GM12891 (cell line): ENCODE measurements around the gene LMO7.

ENCODE experiments used
- DNase-seq: peaks from one replicate; pipeline ENCODE4 v3.0.0; 2011; ENCODE audit warnings: low spot score; ENCODE audit not compliant: insufficient read length
- FAIRE-seq: peaks from 2 replicates; lab custom pipeline; 2011; peaks lifted over from hg19 to GRCh38; lab: Jason Lieb, UNC
- PAX5 ChIP-seq: IDR thresholded peaks from 2 replicates; pipeline ENCODE4 v1.6.1; 2011; ENCODE audit warnings: low read length, moderate library complexity, mild to moderate bottlenecking; ENCODE audit not compliant: insufficient read depth, severe bottlenecking
- POLR2A ChIP-seq: IDR thresholded peaks from 2 replicates; pipeline ENCODE4 v1.6.1; 2011; ENCODE audit warnings: low read depth, low read length, control low read depth
- POLR2AphosphoS5 ChIP-seq: IDR thresholded peaks from 2 replicates; pipeline ENCODE4 v1.6.1; 2011; ENCODE audit warnings: low read depth, low read length, control low read depth
- POU2F2 ChIP-seq: IDR thresholded peaks from 2 replicates; pipeline ENCODE4 v1.6.1; 2011; ENCODE audit warnings: low read depth, mild to moderate bottlenecking, control low read depth, low read length, moderate library complexity
- SPI1 ChIP-seq: IDR thresholded peaks from 2 replicates; pipeline ENCODE4 v1.6.1; 2011; ENCODE audit warnings: low read depth, low read length, control low read depth
- TAF1 ChIP-seq: IDR thresholded peaks from 2 replicates; pipeline ENCODE4 v1.6.1; 2011; ENCODE audit warnings: low read depth, low read length, control low read depth

LMO7 gene

DNA sequence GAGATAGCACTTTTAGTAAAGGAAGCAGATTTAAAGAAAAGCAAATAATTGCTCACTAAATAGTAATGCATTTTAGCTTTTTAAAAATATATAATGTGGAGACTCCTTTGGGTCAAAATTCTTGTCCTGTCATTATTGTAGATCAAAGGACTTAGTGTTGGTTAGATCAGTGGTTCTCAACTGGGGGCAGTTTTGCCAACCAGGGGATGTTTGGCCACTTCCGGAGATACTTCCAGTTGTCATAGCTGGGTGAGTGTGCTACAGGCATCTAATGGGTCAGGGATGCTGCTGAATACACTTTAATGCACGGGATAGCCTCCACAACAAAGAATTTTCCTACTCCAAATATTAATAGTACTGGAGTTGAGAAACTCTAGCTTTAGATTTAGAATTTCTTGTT, 126.8 kb downstream of the LMO7 start:
- TF ChIP-seq SPI1: no peak
- TF ChIP-seq TAF1: no peak
- no peak for TF ChIP-seq PAX5
- no peak for TF ChIP-seq POU2F2
- TF ChIP-seq POLR2A: no peak
- TF ChIP-seq POLR2AphosphoS5: no peak
- FAIRE-seq: peak; percentile 63
- no peak for DNase-seq

GRCh38 chr13:75763512-75763911, 127.4 kb downstream of the LMO7 start:
- FAIRE-seq: peak; percentile 88
- TF ChIP-seq PAX5 (no peak), TAF1 (no peak), SPI1 (no peak), POLR2AphosphoS5 (no peak), POLR2A (no peak), POU2F2 (no peak)
- no peak for DNase-seq

GRCh38 chr13:75764251-75764925, 128.3 kb downstream of the LMO7 start:
- FAIRE-seq: no peak
- DNase-seq: no peak
- TF ChIP-seq SPI1: no peak
- TF ChIP-seq PAX5: no peak
- TF ChIP-seq POLR2A: no peak
- TF ChIP-seq POLR2AphosphoS5: no peak
- no peak for TF ChIP-seq POU2F2
- TF ChIP-seq TAF1: no peak

GRCh38 chr13:75764926-75765310, 128.8 kb downstream of the LMO7 start:
- TF ChIP-seq POLR2AphosphoS5 (no peak), POLR2A (no peak), POU2F2 (no peak), PAX5 (no peak), TAF1 (no peak), SPI1 (no peak)
- no peak for DNase-seq
- no peak for FAIRE-seq

GRCh38 chr13:75766636-75767035, 130.5 kb downstream of the LMO7 start:
- TF ChIP-seq POU2F2 (no peak), POLR2AphosphoS5 (no peak)
- FAIRE-seq (no peak), DNase-seq (no peak)

DNA sequence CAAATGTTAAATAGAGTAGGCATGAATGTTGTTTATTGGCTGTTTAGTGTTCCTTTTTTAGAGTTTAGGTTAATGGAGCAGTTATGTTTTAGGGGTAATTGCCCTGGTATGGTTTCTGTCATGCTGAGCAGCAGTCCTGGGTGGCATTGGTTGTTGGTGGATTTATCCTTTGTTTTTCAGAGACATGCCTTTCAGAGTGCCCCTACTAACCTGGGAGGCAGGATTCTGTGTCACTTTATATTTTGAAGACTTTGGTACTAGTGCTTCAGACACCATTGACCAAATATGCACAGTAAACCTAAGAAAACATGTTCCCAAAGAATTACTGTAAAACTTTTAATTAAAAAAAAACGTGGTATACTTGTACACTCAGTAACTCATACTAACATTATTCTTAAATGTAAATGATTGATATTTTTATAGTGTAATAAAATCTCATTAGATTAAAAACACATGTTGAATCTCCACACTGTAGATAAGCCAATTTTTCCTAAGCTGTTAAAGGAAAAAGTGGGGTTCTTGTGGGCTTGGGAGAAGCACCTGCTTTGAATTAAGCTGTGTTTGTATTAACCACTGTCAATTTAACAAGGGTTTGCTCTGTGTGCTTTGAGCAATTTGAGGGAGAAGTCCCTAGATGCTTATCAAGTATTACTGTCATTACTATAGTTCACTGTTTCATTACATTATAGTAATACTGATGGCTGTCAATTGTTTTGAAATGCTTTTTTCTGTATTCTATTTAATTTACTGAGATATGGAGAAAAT, 133.2 kb downstream of the LMO7 start:
- DNase-seq (no peak), FAIRE-seq (no peak)
- TF ChIP-seq POLR2A (no peak), PAX5 (no peak), POU2F2 (no peak), SPI1 (no peak), POLR2AphosphoS5 (no peak), TAF1 (no peak)

DNA sequence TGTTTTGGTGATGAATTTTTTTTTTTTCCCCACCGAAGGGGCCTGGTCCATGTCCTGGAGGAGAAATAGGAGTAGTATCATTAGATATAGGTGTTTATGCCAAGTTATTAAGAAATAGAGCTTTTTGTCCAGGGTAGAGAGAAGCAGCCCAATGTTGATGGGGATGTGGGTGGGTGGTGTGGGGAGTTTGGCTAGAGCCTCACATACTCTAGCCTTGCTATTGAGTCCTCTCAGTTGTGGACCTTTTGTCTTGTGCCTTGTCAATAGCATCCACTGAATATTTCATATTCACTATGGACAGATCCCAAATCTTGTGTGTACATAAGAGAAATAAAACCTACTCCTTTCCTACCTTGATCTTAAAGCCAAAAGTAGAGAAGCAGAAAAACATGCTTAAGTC, 134.0 kb downstream of the LMO7 start:
- FAIRE-seq: no peak

DNA sequence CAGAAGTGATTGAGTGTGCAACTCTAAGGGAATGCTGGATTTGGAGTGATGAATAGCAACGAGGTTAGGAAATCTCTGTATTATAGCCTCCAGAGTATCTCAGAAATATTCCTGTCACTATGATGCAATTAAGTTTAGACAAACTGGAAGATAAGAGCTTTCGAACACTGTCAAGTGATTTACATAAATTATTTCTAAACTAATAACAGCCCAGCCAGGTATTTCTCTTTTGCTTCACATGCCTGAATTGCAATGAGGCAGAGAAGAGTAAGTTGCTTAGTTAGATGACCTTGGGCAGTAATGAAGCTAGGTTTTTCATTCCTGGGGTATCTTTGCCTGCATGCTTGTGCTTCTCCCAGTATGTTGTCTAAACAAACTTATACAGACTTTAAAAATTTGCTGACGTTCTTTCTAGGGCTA, 134.5 kb downstream of the LMO7 start:
- no peak for FAIRE-seq
- TF ChIP-seq POLR2A (no peak), POU2F2 (no peak), POLR2AphosphoS5 (no peak), TAF1 (no peak), SPI1 (no peak), PAX5 (no peak)
- no peak for DNase-seq

More for the DNA sequence above, 134.0 kb downstream of the LMO7 start:
- TF ChIP-seq PAX5 (no peak), POU2F2 (no peak), POLR2AphosphoS5 (no peak), TAF1 (no peak), SPI1 (no peak), POLR2A (no peak)
- no peak for DNase-seq

DNA sequence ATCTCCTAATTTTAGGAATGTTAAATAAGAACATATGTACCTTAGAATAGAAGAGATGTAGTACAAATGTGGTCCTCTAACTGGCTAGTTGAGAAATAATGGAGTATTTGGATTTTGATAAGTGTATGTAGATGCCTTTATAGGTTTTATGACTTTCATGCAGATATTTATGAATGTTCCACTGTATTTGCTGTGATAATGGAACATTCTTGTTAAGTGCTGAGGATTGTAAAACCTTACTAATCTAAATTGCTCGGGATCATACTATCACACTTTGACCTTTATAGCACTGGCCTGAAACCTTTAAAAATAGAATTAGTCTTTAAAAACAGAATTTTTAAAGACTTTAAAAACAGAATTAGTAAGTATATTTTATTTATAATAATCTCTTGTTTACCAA, 135.1 kb downstream of the LMO7 start:
- FAIRE-seq (no peak), DNase-seq (no peak)
- TF ChIP-seq TAF1 (no peak), SPI1 (no peak), POU2F2 (no peak), POLR2AphosphoS5 (no peak), POLR2A (no peak), PAX5 (no peak)
